Vagina (tissue), 2 donors: ENCODE results near the gene AGR2.

Experiments
- POLR2AphosphoS5 ChIP-seq, 2 donors: sonication (generic); formaldehyde crosslinking; IDR thresholded peaks; one replicate each; pipeline ENCODE4 v1.9.0; 2017; ENCODE audit warnings: antibody characterized with exemption in 2 of 2, mild to moderate bottlenecking in 2 of 2, low read depth in 1 of 2; ENCODE audit not compliant: insufficient read depth in 1 of 2
- TF ChIP-seq, protein P1 (sequence below), 3 experiments: fragments of 450-650 bp in 2 of 3; fragments of 200-600 bp in 1 of 3; sonication (generic) in 1 of 3; IDR thresholded peaks; one replicate each; pipeline ENCODE4 v1.5.1; 2017 to 2019; ENCODE audit warnings: antibody characterized with exemption in 3 of 3, mild to moderate bottlenecking in 2 of 3, moderate library complexity in 2 of 3

DNA sequence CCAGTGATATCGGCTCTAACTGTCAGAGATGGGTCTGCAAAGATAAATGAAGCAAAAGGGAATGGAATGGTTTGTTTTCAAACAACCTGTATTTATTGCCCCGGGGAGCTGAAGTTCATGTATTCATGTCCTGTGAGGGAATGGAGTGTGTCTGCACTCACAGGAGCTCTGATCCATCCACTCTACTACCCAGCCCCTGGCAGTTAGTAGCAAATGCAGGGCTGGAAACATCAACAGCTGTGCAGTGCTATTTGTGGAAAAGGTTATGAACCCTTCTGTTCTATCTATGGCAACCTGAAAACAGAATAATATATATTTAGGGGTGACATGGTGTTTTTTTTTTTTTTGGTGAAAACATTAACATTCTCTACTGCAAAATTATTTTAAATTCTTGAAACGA, 9.8 kb downstream of the AGR2 start:
- TF ChIP-seq, protein P1, sequence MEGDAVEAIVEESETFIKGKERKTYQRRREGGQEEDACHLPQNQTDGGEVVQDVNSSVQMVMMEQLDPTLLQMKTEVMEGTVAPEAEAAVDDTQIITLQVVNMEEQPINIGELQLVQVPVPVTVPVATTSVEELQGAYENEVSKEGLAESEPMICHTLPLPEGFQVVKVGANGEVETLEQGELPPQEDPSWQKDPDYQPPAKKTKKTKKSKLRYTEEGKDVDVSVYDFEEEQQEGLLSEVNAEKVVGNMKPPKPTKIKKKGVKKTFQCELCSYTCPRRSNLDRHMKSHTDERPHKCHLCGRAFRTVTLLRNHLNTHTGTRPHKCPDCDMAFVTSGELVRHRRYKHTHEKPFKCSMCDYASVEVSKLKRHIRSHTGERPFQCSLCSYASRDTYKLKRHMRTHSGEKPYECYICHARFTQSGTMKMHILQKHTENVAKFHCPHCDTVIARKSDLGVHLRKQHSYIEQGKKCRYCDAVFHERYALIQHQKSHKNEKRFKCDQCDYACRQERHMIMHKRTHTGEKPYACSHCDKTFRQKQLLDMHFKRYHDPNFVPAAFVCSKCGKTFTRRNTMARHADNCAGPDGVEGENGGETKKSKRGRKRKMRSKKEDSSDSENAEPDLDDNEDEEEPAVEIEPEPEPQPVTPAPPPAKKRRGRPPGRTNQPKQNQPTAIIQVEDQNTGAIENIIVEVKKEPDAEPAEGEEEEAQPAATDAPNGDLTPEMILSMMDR (IDR thresholded peaks at IDR 0.05): no peak
- no peak for TF ChIP-seq POLR2AphosphoS5 (IDR thresholded peaks at IDR 0.05; ENCODE audit: insufficient read depth in 1 of 2, low read depth in 1 of 2)
